ENCODE data around the gene CCL18. TPM values are rescaled to one million over a fixed set of nuclear protein-coding genes. Genes with fewer than 3 reads are reported as not detected.
"Not testable (repeated sequence)": the region's sequence is repeated elsewhere in the genome, so short reads cannot be mapped to it uniquely, and the experiment has no call there.

CCL18 gene
- total RNA-seq, 1 donor from 2014 or later, result not detected

- DNase-seq (ENCODE audit: low read depth, low spot score), result no peak
Measured at GRCh38 chr17:36071751-36072150, 7.7 kb downstream of the CCL18 start.

GRCh38 chr17:36072431-36073121 is 8.5 kb downstream of the CCL18 start:
- peak; percentile 10 for DNase-seq (ENCODE audit: low read depth, low spot score)

- DNase-seq (ENCODE audit: low read depth, low spot score), result no peak
Measured at GRCh38 chr17:36074365-36074764, 10.3 kb downstream of the CCL18 start.

- DNase-seq (ENCODE audit: low read depth, low spot score), result not testable (repeated sequence)
Measured at GRCh38 chr17:36081681-36082471, 17.8 kb downstream of the CCL18 start.

GRCh38 chr17:36082482-36083120 is 18.5 kb downstream of the CCL18 start:
- not testable (repeated sequence) for DNase-seq (ENCODE audit: low read depth, low spot score)

- DNase-seq (ENCODE audit: low read depth, low spot score), result not testable (repeated sequence)
Measured at GRCh38 chr17:36083691-36084090, 19.6 kb downstream of the CCL18 start.

- DNase-seq (ENCODE audit: low read depth, low spot score), result no peak
Measured at GRCh38 chr17:36085765-36086164, 21.7 kb downstream of the CCL18 start.

- no peak for DNase-seq (ENCODE audit: low read depth, low spot score)
Measured at GRCh38 chr17:36086791-36087190, 22.7 kb downstream of the CCL18 start.

- DNase-seq (ENCODE audit: low read depth, low spot score), result not testable (repeated sequence)
Measured at GRCh38 chr17:36087471-36087870, 23.4 kb downstream of the CCL18 start.

GRCh38 chr17:36087897-36088572 is 24.0 kb downstream of the CCL18 start:
- not testable (repeated sequence) for DNase-seq (ENCODE audit: low read depth, low spot score)

GRCh38 chr17:36088670-36089338 is 24.7 kb downstream of the CCL18 start:
- DNase-seq (ENCODE audit: low read depth, low spot score), result no peak

GRCh38 chr17:36089339-36089865 is 25.3 kb downstream of the CCL18 start:
- no peak for DNase-seq (ENCODE audit: low read depth, low spot score)

GRCh38 chr17:36089888-36090836 is 26.1 kb downstream of the CCL18 start, which contains the start of gene CCL3:
Gene CCL3 (minus strand): TSS chr17:36090143. CDS start chr17:36090058, 85 bp downstream.
- DNase-seq (ENCODE audit: low read depth, low spot score), result no peak

- DNase-seq (ENCODE audit: low read depth, low spot score), result no peak
Measured at GRCh38 chr17:36092230-36092629, 28.2 kb downstream of the CCL18 start.

- DNase-seq (ENCODE audit: low read depth, low spot score), result not testable (repeated sequence)
Measured at GRCh38 chr17:36092715-36093114, 28.6 kb downstream of the CCL18 start.

GRCh38 chr17:36094232-36094631 is 30.2 kb downstream of the CCL18 start:
- no peak for DNase-seq (ENCODE audit: low read depth, low spot score)

GRCh38 chr17:36094746-36095145 is 30.7 kb downstream of the CCL18 start:
- DNase-seq (ENCODE audit: low read depth, low spot score), result no peak

- DNase-seq (ENCODE audit: low read depth, low spot score), result no peak
Measured at GRCh38 chr17:36095992-36096391, 31.9 kb downstream of the CCL18 start.

GRCh38 chr17:36099004-36099403 is 34.9 kb downstream of the CCL18 start:
- DNase-seq (ENCODE audit: low read depth, low spot score), result not testable (repeated sequence)
